Right hindlimb (tissue), 1 donor: ENCODE data around the gene RAB11FIP3.

Source experiments
- DNase-seq: peaks from one replicate; pipeline ENCODE4 v3.0.0-alpha.2; 2018

The RAB11FIP3 gene

GRCh38 chr16:425082-425718, at the start of gene RAB11FIP3:
TSS of gene RAB11FIP3 (plus strand) at chr16:425649. CDS start at chr16:426007, 358 bp downstream.
- DNase-seq: peak; percentile 89

- peak; percentile 21 for DNase-seq
Measured at GRCh38 chr16:375927-376816, 49.3 kb upstream of the RAB11FIP3 start.

- DNase-seq: no peak
Measured at GRCh38 chr16:376817-377418, 48.5 kb upstream of the RAB11FIP3 start.

- DNase-seq: peak; percentile 24
Measured at GRCh38 chr16:377419-377951, 48.0 kb upstream of the RAB11FIP3 start.

GRCh38 chr16:378113-378820, 47.2 kb upstream of the RAB11FIP3 start:
- peak; percentile 13 for DNase-seq

GRCh38 chr16:378821-379182, 46.6 kb upstream of the RAB11FIP3 start:
- no peak for DNase-seq

- peak; percentile 18 for DNase-seq
Measured at GRCh38 chr16:379183-379960, 46.1 kb upstream of the RAB11FIP3 start.

- peak; percentile 20 for DNase-seq
Measured at GRCh38 chr16:379961-380761, 45.3 kb upstream of the RAB11FIP3 start.

GRCh38 chr16:380762-381011, 44.8 kb upstream of the RAB11FIP3 start:
- DNase-seq: no peak

GRCh38 chr16:381012-381788, 44.2 kb upstream of the RAB11FIP3 start:
- peak; percentile 49 for DNase-seq

- peak; percentile 71 for DNase-seq
Measured at GRCh38 chr16:381789-382717, 43.4 kb upstream of the RAB11FIP3 start, which contains the start of gene PGAP6. TSS of gene PGAP6 (minus strand) at chr16:381978. CDS start at chr16:381821, 157 bp downstream.

GRCh38 chr16:383326-384051, 42.0 kb upstream of the RAB11FIP3 start:
- peak; percentile 25 for DNase-seq

- DNase-seq: peak; percentile 14
Measured at GRCh38 chr16:386641-387156, 38.8 kb upstream of the RAB11FIP3 start.

- DNase-seq: peak; percentile 24
Measured at GRCh38 chr16:387761-388666, 37.4 kb upstream of the RAB11FIP3 start.

GRCh38 chr16:389352-389751, 36.1 kb upstream of the RAB11FIP3 start:
- DNase-seq: peak; percentile 12

GRCh38 chr16:391885-392335, 33.5 kb upstream of the RAB11FIP3 start:
- peak; percentile 57 for DNase-seq

- DNase-seq: peak; percentile 21
Measured at GRCh38 chr16:392450-393030, 32.9 kb upstream of the RAB11FIP3 start.
